ENCODE measurements around the gene CEP83.
"Not testable (repeated sequence)": the region's sequence is repeated elsewhere in the genome, so short reads cannot be mapped to it uniquely, and the experiment has no call there.

CEP83 gene

DNA sequence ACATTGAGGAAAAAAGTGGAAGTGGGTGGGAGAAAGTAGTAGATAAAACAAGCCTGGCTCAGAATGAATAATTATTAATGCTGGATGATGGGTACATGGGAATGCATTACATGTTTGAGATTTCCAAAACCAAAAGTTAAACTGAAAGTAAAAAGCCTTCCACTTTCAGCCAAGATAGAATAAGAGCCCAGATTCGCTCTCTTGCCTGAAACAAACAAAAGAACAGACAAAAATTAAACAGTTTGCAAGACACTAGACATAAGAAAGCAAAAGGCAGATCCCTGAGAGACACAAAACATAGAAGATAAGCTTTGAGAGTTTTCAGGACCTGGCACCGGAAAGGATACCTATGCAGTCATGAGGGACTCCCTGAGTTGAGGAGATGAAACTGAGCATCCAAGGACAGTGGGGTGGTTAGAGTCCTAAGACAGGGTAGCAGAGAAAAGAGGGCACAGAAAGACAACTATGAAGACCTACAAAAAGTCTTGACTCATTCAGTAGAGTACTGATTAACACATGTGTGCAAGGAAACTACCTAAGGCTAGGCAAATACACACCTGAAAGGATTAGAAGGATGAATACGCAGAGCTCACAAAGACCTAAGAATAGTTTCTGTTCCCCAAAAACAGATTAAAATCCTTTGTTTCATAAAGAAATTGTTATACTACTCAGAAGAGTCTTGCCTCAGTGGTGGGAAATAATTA lies 54.1 kb downstream of the CEP83 start:
- TF ChIP-seq SPI1 (IDR thresholded peaks at IDR 0.05; ENCODE audit: borderline replicate concordance, low read depth), result no peak
- TF ChIP-seq, protein P1, sequence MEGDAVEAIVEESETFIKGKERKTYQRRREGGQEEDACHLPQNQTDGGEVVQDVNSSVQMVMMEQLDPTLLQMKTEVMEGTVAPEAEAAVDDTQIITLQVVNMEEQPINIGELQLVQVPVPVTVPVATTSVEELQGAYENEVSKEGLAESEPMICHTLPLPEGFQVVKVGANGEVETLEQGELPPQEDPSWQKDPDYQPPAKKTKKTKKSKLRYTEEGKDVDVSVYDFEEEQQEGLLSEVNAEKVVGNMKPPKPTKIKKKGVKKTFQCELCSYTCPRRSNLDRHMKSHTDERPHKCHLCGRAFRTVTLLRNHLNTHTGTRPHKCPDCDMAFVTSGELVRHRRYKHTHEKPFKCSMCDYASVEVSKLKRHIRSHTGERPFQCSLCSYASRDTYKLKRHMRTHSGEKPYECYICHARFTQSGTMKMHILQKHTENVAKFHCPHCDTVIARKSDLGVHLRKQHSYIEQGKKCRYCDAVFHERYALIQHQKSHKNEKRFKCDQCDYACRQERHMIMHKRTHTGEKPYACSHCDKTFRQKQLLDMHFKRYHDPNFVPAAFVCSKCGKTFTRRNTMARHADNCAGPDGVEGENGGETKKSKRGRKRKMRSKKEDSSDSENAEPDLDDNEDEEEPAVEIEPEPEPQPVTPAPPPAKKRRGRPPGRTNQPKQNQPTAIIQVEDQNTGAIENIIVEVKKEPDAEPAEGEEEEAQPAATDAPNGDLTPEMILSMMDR (IDR thresholded peaks at IDR 0.05; ENCODE audit: insufficient read depth, low read length), result no peak
- no peak for TF ChIP-seq POLR2AphosphoS5 (IDR thresholded peaks at IDR 0.05; ENCODE audit: low read depth)
- no peak for TF ChIP-seq GABPA (IDR thresholded peaks at IDR 0.05; ENCODE audit: low read depth)
- TF ChIP-seq, protein P2, sequence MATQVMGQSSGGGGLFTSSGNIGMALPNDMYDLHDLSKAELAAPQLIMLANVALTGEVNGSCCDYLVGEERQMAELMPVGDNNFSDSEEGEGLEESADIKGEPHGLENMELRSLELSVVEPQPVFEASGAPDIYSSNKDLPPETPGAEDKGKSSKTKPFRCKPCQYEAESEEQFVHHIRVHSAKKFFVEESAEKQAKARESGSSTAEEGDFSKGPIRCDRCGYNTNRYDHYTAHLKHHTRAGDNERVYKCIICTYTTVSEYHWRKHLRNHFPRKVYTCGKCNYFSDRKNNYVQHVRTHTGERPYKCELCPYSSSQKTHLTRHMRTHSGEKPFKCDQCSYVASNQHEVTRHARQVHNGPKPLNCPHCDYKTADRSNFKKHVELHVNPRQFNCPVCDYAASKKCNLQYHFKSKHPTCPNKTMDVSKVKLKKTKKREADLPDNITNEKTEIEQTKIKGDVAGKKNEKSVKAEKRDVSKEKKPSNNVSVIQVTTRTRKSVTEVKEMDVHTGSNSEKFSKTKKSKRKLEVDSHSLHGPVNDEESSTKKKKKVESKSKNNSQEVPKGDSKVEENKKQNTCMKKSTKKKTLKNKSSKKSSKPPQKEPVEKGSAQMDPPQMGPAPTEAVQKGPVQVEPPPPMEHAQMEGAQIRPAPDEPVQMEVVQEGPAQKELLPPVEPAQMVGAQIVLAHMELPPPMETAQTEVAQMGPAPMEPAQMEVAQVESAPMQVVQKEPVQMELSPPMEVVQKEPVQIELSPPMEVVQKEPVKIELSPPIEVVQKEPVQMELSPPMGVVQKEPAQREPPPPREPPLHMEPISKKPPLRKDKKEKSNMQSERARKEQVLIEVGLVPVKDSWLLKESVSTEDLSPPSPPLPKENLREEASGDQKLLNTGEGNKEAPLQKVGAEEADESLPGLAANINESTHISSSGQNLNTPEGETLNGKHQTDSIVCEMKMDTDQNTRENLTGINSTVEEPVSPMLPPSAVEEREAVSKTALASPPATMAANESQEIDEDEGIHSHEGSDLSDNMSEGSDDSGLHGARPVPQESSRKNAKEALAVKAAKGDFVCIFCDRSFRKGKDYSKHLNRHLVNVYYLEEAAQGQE (IDR thresholded peaks at IDR 0.05; ENCODE audit: insufficient replicate concordance, low read depth), result no peak

DNA sequence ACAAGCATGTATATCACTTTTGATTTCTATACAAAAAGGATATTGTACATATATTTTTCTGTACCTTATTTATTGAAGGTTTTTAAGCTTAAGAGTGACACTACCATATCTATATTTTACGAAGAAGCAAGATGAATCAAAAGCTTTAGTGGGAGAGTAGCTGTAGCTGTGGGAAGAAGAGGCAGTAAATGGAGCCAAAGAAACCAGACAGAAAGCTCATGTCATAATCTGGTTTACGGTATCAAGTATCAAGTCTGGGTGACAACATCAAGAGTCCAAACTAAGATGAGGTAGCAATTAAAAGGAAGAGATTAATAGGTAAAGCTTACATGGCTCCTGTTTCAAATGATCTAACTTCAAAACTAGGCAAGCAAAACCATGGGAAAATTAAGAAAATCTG lies 54.8 kb downstream of the CEP83 start:
- no peak for DNase-seq (ENCODE audit: low read depth in 1 of 2, low spot score in 1 of 2)
- H3K4me3 ChIP-seq (replicated peaks; ENCODE audit: insufficient read depth, low read length), result no peak overlapping the region
- no peak overlapping the region for H3K27ac ChIP-seq (replicated peaks)
- TF ChIP-seq GABPA (IDR thresholded peaks at IDR 0.05; ENCODE audit: low read depth) (no peak), SPI1 (IDR thresholded peaks at IDR 0.05; ENCODE audit: borderline replicate concordance, low read depth) (no peak), POLR2AphosphoS5 (IDR thresholded peaks at IDR 0.05; ENCODE audit: low read depth) (no peak)
- TF ChIP-seq, protein P1 (IDR thresholded peaks at IDR 0.05; ENCODE audit: insufficient read depth, low read length), result no peak
- TF ChIP-seq, protein P2 (IDR thresholded peaks at IDR 0.05; ENCODE audit: insufficient replicate concordance, low read depth), result no peak
- no peaks in the 10 kb centered on the region for H3K27me3 ChIP-seq (ENCODE audit: insufficient read depth, poor library complexity, severe bottlenecking)

More for the DNA sequence above, 54.1 kb downstream of the CEP83 start:
- DNase-seq (ENCODE audit: low read depth in 1 of 2, low spot score in 1 of 2), result no peak
- Histone ChIP-seq H3K27ac (replicated peaks) (no peak overlapping the region), H3K4me3 (replicated peaks; ENCODE audit: insufficient read depth, low read length) (no peak overlapping the region), H3K27me3 (ENCODE audit: insufficient read depth, poor library complexity, severe bottlenecking) (no peaks in the 10 kb centered on the region)

DNA sequence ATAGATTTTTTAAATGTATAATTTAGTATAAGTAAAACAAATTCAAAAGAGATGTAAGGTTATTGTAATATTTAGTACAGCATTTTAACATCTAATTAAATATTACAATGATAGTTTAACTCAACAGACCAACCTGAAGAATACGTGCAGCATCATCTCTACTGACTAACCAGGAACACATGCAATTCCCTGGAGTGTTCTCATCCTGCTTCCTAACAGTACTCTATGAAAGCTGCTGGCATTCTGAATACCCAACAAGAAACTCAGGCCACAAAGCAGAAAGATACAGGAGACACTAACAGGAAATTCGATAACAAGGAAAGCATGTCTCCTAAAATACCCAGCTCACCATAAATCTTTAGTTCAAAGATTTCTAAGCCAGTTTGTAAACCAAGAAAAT lies 58.3 kb downstream of the CEP83 start:
- TF ChIP-seq SPI1 (IDR thresholded peaks at IDR 0.05; ENCODE audit: borderline replicate concordance, low read depth) (no peak), GABPA (IDR thresholded peaks at IDR 0.05; ENCODE audit: low read depth) (no peak), POLR2AphosphoS5 (IDR thresholded peaks at IDR 0.05; ENCODE audit: low read depth) (no peak)
- TF ChIP-seq, protein P1 (IDR thresholded peaks at IDR 0.05; ENCODE audit: insufficient read depth, low read length), result no peak
- TF ChIP-seq, protein P2 (IDR thresholded peaks at IDR 0.05; ENCODE audit: insufficient replicate concordance, low read depth), result no peak
- no peak overlapping the region for H3K4me3 ChIP-seq (replicated peaks; ENCODE audit: insufficient read depth, low read length)
- no peaks in the 10 kb centered on the region for H3K27me3 ChIP-seq (ENCODE audit: insufficient read depth, poor library complexity, severe bottlenecking)
- no peak overlapping the region for H3K27ac ChIP-seq (replicated peaks)
- DNase-seq (ENCODE audit: low read depth in 1 of 2, low spot score in 1 of 2), result no peak

DNA sequence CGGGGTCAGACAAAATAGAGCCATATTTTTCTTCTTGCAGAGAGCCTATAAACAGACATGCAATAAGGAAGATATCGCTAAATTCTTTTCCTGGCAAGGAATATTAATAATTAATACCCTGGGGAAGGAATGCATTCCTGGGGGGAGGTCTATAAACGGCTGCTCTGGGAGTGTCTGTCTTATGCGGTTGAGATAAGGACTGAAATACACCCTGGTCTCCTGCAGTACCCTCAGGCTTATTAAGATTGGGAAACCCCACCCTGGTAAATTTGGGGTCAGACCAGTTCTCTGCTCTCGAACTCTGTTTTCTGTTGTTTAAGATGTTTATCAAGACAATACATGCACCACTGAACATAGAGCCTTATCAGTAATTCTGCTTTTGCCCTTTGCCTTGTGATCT lies 61.0 kb downstream of the CEP83 start:
- not testable (repeated sequence) for H3K4me3 ChIP-seq (replicated peaks; ENCODE audit: insufficient read depth, low read length); DNase-seq (ENCODE audit: low read depth in 1 of 2, low spot score in 1 of 2); H3K27me3 ChIP-seq (ENCODE audit: insufficient read depth, poor library complexity, severe bottlenecking); H3K27ac ChIP-seq (replicated peaks)
